GM04504 (cell line): ENCODE measurements around the gene GRHL1.
A peak's percentile ranks its signal among the peaks of the same experiment; 100 is the strongest.

ENCODE experiments used
- DNase-seq: peaks from one replicate; pipeline ENCODE4 v3.0.0-alpha.2; 2012; ENCODE audit warnings: low read depth

Gene GRHL1

DNA sequence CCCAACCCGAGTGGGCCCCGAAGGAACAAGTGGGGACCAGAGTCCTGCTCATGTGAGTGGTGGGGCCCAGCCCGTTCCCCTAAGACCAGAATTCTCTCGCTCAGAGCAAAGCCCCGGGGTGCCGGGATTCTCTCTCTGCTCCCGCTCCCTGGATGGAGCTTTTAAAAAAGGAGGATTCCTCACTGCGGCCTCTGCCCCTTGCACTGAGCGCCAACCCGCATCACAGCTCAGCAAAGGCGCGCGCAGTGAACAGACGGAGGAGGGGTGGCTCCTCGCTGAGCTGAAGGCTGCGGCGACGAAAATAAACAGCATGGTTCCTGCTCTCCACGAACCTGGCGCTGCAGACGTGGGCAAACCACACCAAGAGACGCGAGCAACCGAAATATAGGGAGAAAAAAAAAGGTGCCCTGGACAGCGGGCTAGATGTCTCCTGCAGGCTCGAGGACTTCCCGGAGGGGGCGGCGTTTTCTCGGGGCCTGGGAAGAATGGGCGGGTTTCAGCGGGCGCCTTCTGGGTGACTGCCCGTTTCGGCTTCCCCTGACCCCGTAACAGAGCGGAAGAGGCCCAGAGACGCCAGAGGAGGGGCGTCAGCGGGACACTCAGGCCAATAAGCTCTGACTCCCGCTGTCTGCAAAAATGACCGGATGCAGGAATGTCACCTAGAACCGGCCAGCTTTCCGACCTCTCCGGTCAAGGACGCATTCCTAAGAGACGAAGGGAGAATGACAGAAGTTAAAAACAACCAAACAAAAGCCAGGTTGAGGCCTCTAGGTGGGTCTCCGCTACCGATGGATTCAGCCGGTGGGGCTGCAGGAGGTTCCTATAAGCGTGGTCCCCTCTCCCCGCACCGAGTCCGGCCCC lies 91.0 kb downstream of the GRHL1 start:
- peak; percentile 58 for DNase-seq

- DNase-seq = peak; percentile 82
These were observed 91.9 kb downstream of the GRHL1 start, which contains the start of gene KLF11 for GRCh38 chr2:10043256-10043905. TSS of gene KLF11 (plus strand) at chr2:10043550. CDS start at chr2:10043717, 167 bp downstream.

DNA sequence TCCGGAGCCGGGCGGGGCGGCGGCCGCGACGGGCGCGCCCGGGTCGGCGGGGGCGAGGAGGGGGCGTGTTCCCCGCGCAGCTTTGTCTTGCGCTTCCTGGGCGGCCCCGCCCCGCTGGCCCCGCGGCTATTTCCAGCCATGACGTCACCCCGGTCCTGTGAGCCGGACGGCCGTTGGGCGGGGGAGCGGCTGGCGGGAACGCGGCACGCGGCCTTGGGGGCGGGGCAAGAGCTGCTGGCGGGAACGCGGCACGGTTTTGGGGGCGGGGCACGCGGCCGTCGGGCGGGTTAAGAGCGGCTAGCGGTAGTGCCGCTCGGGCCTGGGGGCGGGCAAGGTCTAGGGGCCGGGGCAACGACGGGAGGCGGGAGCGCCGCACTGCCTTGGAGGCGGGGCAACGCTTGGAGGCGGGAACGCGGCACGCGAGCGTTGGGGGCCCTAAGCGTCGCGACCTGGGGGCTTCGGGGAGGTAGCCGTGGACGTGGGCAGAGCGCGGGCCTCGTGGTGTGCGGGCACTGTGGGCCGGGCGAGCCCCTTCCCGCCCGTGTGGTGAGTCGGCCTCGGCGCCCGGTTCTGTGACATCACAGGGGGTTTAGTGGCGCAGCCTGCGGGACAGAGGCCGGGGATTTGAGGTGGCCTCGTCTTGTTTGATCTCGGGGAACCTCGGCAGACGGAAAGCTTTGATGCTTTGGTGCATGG lies 92.6 kb downstream of the GRHL1 start:
- DNase-seq = peak; percentile 77

- DNase-seq = no peak
These were observed 94.3 kb downstream of the GRHL1 start for GRCh38 chr2:10045561-10046355.

- no peak for DNase-seq
These were observed 95.4 kb downstream of the GRHL1 start for GRCh38 chr2:10046931-10047330.

DNA sequence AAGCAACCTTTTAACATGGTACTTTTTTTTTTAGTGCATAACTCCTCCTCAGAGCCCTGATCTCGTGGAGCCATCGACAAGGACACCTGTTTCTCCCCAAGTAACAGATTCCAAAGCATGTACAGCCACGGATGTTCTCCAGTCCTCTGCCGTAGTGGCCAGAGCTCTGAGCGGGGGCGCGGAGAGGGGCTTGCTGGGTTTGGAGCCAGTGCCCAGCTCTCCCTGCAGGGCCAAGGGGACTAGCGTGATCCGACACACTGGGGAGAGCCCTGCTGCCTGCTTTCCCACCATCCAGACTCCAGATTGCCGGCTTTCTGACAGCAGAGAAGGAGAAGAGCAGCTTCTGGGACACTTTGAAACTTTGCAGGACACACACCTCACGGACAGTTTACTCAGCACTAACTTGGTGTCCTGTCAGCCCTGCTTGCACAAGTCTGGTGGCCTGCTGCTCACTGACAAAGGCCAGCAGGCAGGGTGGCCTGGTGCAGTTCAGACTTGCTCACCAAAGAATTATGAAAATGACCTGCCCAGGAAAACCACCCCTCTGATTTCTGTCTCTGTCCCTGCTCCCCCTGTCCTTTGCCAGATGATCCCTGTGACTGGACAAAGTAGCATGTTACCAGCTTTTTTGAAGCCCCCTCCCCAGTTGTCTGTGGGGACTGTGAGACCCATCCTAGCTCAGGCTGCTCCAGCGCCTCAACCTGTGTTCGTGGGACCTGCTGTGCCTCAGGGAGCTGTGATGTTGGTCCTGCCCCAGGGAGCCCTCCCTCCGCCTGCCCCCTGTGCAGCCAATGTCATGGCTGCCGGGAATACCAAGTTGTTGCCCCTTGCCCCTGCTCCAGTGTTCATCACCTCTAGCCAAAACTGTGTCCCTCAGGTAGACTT lies 96.4 kb downstream of the GRHL1 start:
- DNase-seq = no peak

DNA sequence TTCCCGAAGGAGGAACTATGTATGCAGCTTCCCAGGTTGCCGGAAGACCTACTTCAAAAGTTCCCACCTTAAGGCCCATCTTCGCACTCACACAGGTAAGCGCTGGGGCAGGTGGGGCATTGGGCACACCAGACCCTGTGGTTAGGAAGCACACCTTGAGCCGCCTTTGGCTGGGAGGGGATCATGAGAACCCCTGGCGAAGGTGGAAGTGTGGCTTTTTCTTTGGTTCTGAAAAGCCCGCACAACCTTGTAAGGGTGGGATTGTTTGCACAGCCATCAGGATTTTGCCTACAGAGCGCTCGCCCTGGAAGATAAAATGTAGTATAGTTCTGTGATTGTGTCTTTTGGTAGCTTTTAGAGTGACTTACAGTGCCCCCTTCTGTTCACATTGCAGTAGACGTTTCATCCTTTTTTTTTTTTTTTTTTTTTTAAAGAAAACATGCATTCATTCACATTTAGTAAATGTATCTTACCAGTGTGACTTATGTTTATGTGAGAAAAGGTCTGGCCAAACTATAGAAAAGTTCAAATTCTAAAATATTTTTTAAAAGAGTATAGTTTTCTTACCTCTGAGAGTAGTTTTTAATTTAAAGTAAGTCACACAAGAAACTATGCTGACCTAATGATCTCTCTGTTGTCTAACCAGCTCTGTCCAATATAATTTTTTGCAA lies 97.1 kb downstream of the GRHL1 start:
- DNase-seq = no peak
